Measurements from ENCODE around the gene KIF19.

- TF ChIP-seq CBX5 (IDR thresholded peaks at IDR 0.05; ENCODE audit: low read depth, low read length): no peak
- peak in 1 of 3 experiments; percentile 29; a peak in 1 of 4 replicates for TF ChIP-seq CTCF (IDR thresholded peaks at IDR 0.05; ENCODE audit: control extremely low read depth in 1 of 3, insufficient read depth in 1 of 3, low read depth in 1 of 3, low read length in 3 of 3)
- TF ChIP-seq JUND (IDR thresholded peaks at IDR 0.05; ENCODE audit: low read length): no peak
Observed at GRCh38 chr17:74290340-74290739, 35.7 kb upstream of the KIF19 start.

Data from H1 (cell line).